NCI-H146 treated with DMSO at 0.1 percent for 48 hours (cell line): ENCODE data around the gene COBL.

Source experiments
- DNase-seq: peaks from one replicate; lab custom pipeline; 2025; ENCODE audit not compliant: unreplicated experiment; lab: John Stamatoyannopoulos, UW

Gene COBL

GRCh38 chr7:51082096-51082840 is 234.3 kb downstream of the COBL start:
- no peak for DNase-seq

GRCh38 chr7:51081270-51081890 is 235.2 kb downstream of the COBL start:
- no peak for DNase-seq

- no peak for DNase-seq
Measured at GRCh38 chr7:51080622-51081269, 235.9 kb downstream of the COBL start.

- DNase-seq = no peak
Measured at GRCh38 chr7:51080216-51080615, 236.4 kb downstream of the COBL start.

GRCh38 chr7:51079494-51079893 is 237.1 kb downstream of the COBL start:
- no peak for DNase-seq

- no peak for DNase-seq
Measured at GRCh38 chr7:51078653-51079052, 238.0 kb downstream of the COBL start.

- no peak for DNase-seq
Measured at GRCh38 chr7:51077987-51078370, 238.6 kb downstream of the COBL start.

- no peak for DNase-seq
Measured at GRCh38 chr7:51077316-51077986, 239.2 kb downstream of the COBL start.

- no peak for DNase-seq
Measured at GRCh38 chr7:51075681-51076580, 240.7 kb downstream of the COBL start.

- DNase-seq = no peak
Measured at GRCh38 chr7:51073171-51073570, 243.4 kb downstream of the COBL start.

GRCh38 chr7:51072281-51072680 is 244.3 kb downstream of the COBL start:
- no peak for DNase-seq

GRCh38 chr7:51071427-51071826 is 245.2 kb downstream of the COBL start:
- DNase-seq = no peak

GRCh38 chr7:51070151-51070550 is 246.5 kb downstream of the COBL start:
- DNase-seq = no peak

GRCh38 chr7:51069411-51070083 is 247.1 kb downstream of the COBL start:
- DNase-seq = no peak

- DNase-seq = no peak
Measured at GRCh38 chr7:51068401-51068800, 248.2 kb downstream of the COBL start.

- DNase-seq = peak; percentile 32
Measured at GRCh38 chr7:51067757-51068156, 248.9 kb downstream of the COBL start.

GRCh38 chr7:51067258-51067657 is 249.4 kb downstream of the COBL start:
- no peak for DNase-seq

GRCh38 chr7:51066405-51066882 is 250.2 kb downstream of the COBL start:
- DNase-seq = no peak

- DNase-seq = no peak
Measured at GRCh38 chr7:51065766-51066165, 250.8 kb downstream of the COBL start.

- no peak for DNase-seq
Measured at GRCh38 chr7:51064688-51065087, 251.9 kb downstream of the COBL start.
